Endothelial cell of umbilical vein (primary cell): ENCODE results near the gene ITM2B. TPM values are rescaled to one million over a fixed set of nuclear protein-coding genes. Genes with fewer than 3 reads are reported as not detected.

ENCODE experiments used
- BruUV-seq: library from RNA; stranded (reverse); fragments of 400-500 nt; replicated peaks from 2 replicates; lab custom pipeline; 2021; lab: Mats Ljungman, UMichigan
- CTCF ChIA-PET: fragments of 300-600, 350-600 bp; sonication (Branson Sonifier 250); formaldehyde crosslinking; loops from one replicate; lab custom pipeline; 2021; ENCODE audit warnings: antibody characterized with exemption, inconsistent platforms; lab: Charles Lee
- POLR2A ChIA-PET: fragments of 300-600, 350-600 bp; sonication (Branson Sonifier 250); formaldehyde crosslinking; loops from one replicate; lab custom pipeline; 2021; ENCODE audit warnings: antibody characterized with exemption, inconsistent platforms; lab: Charles Lee
- DNase-seq: peaks from one replicate; pipeline ENCODE4 v3.0.0-alpha.2; 2011; ENCODE audit warnings: low read depth, low spot score
- FAIRE-seq: peaks from 2 replicates; lab custom pipeline; 2011; peaks lifted over from hg19 to GRCh38; lab: Jason Lieb, UNC
- H2AFZ ChIP-seq: 2 replicates; pipeline ENCODE4 v1.6.0; 2012; ENCODE audit warnings: low read depth, low read length, control low read depth, inconsistent platforms
- H3K27ac ChIP-seq: 2 replicates; pipeline ENCODE4 v1.5.1; 2011; ENCODE audit warnings: low read depth, mild to moderate bottlenecking, control low read depth, low read length, moderate library complexity; ENCODE audit not compliant: insufficient read depth
- H3K27me3 ChIP-seq, 2 experiments: 2 replicates each; pipeline versions ENCODE4 v1.6.0 to v1.6.1; 2011; ENCODE audit warnings: low read length in 2 of 2, mixed read lengths in 1 of 2; ENCODE audit not compliant: control insufficient read depth in 2 of 2, insufficient read depth in 2 of 2
- H3K36me3 ChIP-seq, 2 experiments: 2 replicates in 1 of 2; 3 replicates in 1 of 2; pipeline ENCODE4 v1.5.1; 2011; ENCODE audit warnings: low read length in 2 of 2, mild to moderate bottlenecking in 1 of 2, moderate library complexity in 1 of 2; ENCODE audit not compliant: control insufficient read depth in 2 of 2, insufficient read depth in 2 of 2; ENCODE audit errors: extremely low read depth in 1 of 2
- H3K4me1 ChIP-seq: 3 replicates; pipeline ENCODE4 v1.5.1; 2011; ENCODE audit warnings: mild to moderate bottlenecking, low read length; ENCODE audit not compliant: control insufficient read depth, insufficient read depth; ENCODE audit errors: extremely low read depth
- H3K4me2 ChIP-seq: 2 replicates; pipeline ENCODE4 v1.6.1; 2011; ENCODE audit warnings: low read length, control low read depth, mixed read lengths; ENCODE audit not compliant: insufficient read depth
- H3K4me3 ChIP-seq, 3 experiments: fragments of 200-600 bp in 1 of 3; sonication (generic), shearing (Covaris generic) in 1 of 3; replicated peaks in 1 of 3; 2 replicates each; pipeline ENCODE4 v1.5.1; 2011 to 2016; ENCODE audit warnings: control low read depth in 3 of 3, low read length in 3 of 3, mild to moderate bottlenecking in 2 of 3, inconsistent platforms in 1 of 3, low read depth in 1 of 3, moderate library complexity in 1 of 3; ENCODE audit not compliant: insufficient read depth in 1 of 3
- H3K79me2 ChIP-seq: 2 replicates; pipeline ENCODE4 v1.6.0; 2012; ENCODE audit warnings: low read length, inconsistent platforms; ENCODE audit not compliant: control insufficient read depth, insufficient read depth
- H3K9ac ChIP-seq: replicated peaks from 2 replicates; pipeline ENCODE3; 2011; ENCODE audit warnings: low read length, control low read depth; ENCODE audit not compliant: insufficient read depth; ENCODE audit errors: extremely low read depth
- H3K9me1 ChIP-seq: replicated peaks from 3 replicates; pipeline ENCODE4 v1.6.0; 2011; ENCODE audit warnings: mild to moderate bottlenecking, low read length; ENCODE audit not compliant: control insufficient read depth, insufficient read depth; ENCODE audit errors: extremely low read depth
- H3K9me3 ChIP-seq: replicated peaks from 2 replicates; pipeline ENCODE4 v1.5.1; 2012; ENCODE audit warnings: low read length, inconsistent platforms; ENCODE audit not compliant: control insufficient read depth, insufficient read depth
- H4K20me1 ChIP-seq: replicated peaks from 2 replicates; pipeline ENCODE3; 2011; ENCODE audit warnings: mild to moderate bottlenecking, low read length; ENCODE audit not compliant: control insufficient read depth, insufficient read depth; ENCODE audit errors: extremely low read depth
- EZH2 ChIP-seq: IDR thresholded peaks from 2 replicates; pipeline ENCODE4 v1.6.1; 2012; ENCODE audit warnings: borderline replicate concordance, low read depth, mild to moderate bottlenecking, moderate library complexity, low read length, inconsistent platforms; ENCODE audit not compliant: severe bottlenecking
- FOS ChIP-seq: IDR thresholded peaks from 2 replicates; pipeline ENCODE4 v1.6.1; 2011; ENCODE audit warnings: mild to moderate bottlenecking, low read length, moderate library complexity, borderline replicate concordance; ENCODE audit not compliant: insufficient read depth
- GATA2 ChIP-seq: IDR thresholded peaks from 2 replicates; pipeline ENCODE4 v1.7.0; 2011; ENCODE audit warnings: low read depth, mild to moderate bottlenecking, moderate library complexity, mixed read lengths, low read length; ENCODE audit not compliant: insufficient read length, insufficient read depth
- JUN ChIP-seq: IDR thresholded peaks from 2 replicates; pipeline ENCODE4 v1.6.1; 2011; ENCODE audit warnings: borderline replicate concordance, low read depth; ENCODE audit not compliant: insufficient read length, insufficient read depth
- MYC ChIP-seq: IDR thresholded peaks from one replicate; pipeline ENCODE4 v1.6.1; 2011; ENCODE audit warnings: mild to moderate bottlenecking, low read depth, low read length
- POLR2A ChIP-seq: IDR thresholded peaks from 2 replicates; pipeline ENCODE4 v1.6.1; 2012; ENCODE audit warnings: low read depth, mild to moderate bottlenecking, control low read depth, low read length
- POLR2AphosphoS5 ChIP-seq: IDR thresholded peaks from 2 replicates; pipeline ENCODE4 v1.6.1; 2012; ENCODE audit warnings: low read depth, mild to moderate bottlenecking, control low read depth, low read length, moderate library complexity; ENCODE audit not compliant: insufficient read depth
- dilution Hi-C: fragments of 300-500 bp; cut with MboI; formaldehyde crosslinking; loops from one replicate; pipeline ENCODE4 v1.15.0; 2019; ENCODE audit warnings: low sequenced_read_pairs; ENCODE audit not compliant: extremely low pct_ligation_motif_present
- intact Hi-C: fragments of 100-400 bp; cut with micrococcal nuclease; formaldehyde crosslinking; loops from one replicate; pipeline ENCODE4 v1.10.0; 2022
- polyA plus RNA-seq, 4 experiments: library from polyadenylated mRNA; depleted of rRNA in 3 of 4; stranded (reverse) in 3 of 4; unstranded in 1 of 4; fragments of >200 nt; gene quantifications; 2 replicates each; pipeline versions ENCODE4 v1.2.1 to v1.2.3, GENCODE V29; 2011 to 2012; ENCODE audit warnings: missing spikeins in 1 of 4
- total RNA-seq: library from RNA; stranded (reverse); gene quantifications from 2 replicates; pipeline ENCODE4 v1.2.3, GENCODE V29; 2021
- TF ChIP-seq, protein P1 (sequence below), 2 donors: IDR thresholded peaks; 1 replicate in 1 of 2; 2 replicates in 1 of 2; pipeline ENCODE4 v1.5.1; 2011; ENCODE audit warnings: low read length in 2 of 2, mild to moderate bottlenecking in 2 of 2, moderate library complexity in 2 of 2, control low read depth in 1 of 2, inconsistent platforms in 1 of 2, low read depth in 1 of 2; ENCODE audit not compliant: insufficient read depth in 1 of 2; ENCODE audit errors: extremely low read depth in 1 of 2
- TF ChIP-seq, protein P2 (sequence below): IDR thresholded peaks from 2 replicates; pipeline ENCODE4 v1.6.1; 2011; ENCODE audit not compliant: insufficient read depth, insufficient read length

The ITM2B gene
- total and polyA plus RNA-seq, 2 donors (not counting 3 experiments of a cell fraction or from before 2014, with no cell fraction given): 150 to 271 TPM

DNA sequence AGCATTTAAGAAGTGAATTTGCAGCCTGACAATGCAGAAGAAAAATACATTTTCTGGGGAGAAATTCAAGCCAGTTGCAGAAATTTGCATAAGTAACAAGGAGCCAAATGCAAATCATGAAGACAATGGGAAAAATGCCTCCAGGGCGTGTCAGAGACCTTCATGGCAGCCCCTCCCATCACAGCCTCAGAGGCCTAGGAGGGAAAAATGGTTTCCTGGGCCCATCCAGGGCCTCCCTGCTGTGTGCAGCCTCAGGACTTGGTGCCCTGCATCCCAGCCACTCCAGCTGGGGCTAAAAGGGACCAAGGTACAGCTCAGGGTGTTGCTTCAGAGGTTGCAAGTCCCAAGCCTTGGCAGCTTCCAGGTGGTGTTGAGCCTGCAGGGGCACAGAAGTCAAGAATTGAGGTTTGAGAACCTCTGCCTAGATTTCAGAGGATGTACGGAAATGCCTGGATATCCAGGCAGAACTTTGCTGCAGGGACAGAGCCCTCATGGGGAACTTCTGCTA is 16.7 kb upstream of the ITM2B start:
- H3K27me3 ChIP-seq: no peaks in the 10 kb centered on the region
- peaks cover 2% of the 10 kb centered on the region for H3K4me1 ChIP-seq
- H3K9me3 ChIP-seq: no peaks in the 10 kb centered on the region
- H3K4me2 ChIP-seq: no peak overlapping the region
- no peak for TF ChIP-seq POLR2AphosphoS5
- no peak overlapping the region for H2AFZ ChIP-seq
- H3K27ac ChIP-seq: no peak overlapping the region
- no peaks in the 10 kb centered on the region for H3K9me1 ChIP-seq
- no peak overlapping the region for H3K4me3 ChIP-seq
- dilution Hi-C loops (no loop called here), intact Hi-C loops (no loop called here)
- no peak for FAIRE-seq
- no peaks in the 10 kb centered on the region for H3K36me3 ChIP-seq
- no peak overlapping the region for H3K9ac ChIP-seq
- no peaks in the 10 kb centered on the region for H4K20me1 ChIP-seq
- CTCF ChIA-PET: no interaction called here
- DNase-seq: no peak
- BruUV-seq: no TSS peak
- no peaks in the 10 kb centered on the region for H3K79me2 ChIP-seq
- POLR2A ChIA-PET: no interaction called here

DNA sequence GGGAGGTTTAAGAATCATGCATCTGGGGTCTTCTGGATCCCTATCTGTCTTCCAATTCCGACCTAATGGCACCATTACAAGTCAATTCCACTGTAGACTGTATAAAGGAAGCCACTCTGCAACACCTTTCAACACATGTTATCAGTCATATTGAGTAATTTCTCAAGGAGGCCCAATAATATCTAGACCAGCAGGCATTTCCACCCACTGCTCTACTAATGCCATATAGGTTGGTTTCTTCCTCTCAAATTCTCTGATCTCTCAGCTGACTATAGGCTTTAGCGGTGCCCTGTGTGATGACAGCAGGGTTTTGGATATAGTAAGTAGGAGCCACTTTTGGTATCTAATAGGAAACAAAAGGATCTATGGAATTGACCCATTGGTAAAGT is 12.4 kb upstream of the ITM2B start:
- peaks cover 6% of the 10 kb centered on the region for H3K4me1 ChIP-seq
- dilution Hi-C loops: no loop called here
- POLR2A ChIA-PET: no interaction called here

More for the DNA sequence above, 12.4 kb upstream of the ITM2B start:
- intact Hi-C loops: no loop called here
- Histone ChIP-seq H2AFZ (no peak overlapping the region), H3K9ac (no peak overlapping the region), H3K4me2 (no peak overlapping the region), H3K79me2 (no peaks in the 10 kb centered on the region), H4K20me1 (no peaks in the 10 kb centered on the region), H3K4me3 (no peak overlapping the region), H3K27me3 (peaks cover 0 to 1% of the 10 kb centered on the region in 2 experiments), H3K9me3 (no peaks in the 10 kb centered on the region), H3K9me1 (no peaks in the 10 kb centered on the region), H3K27ac (no peak overlapping the region), H3K36me3 (no peaks in the 10 kb centered on the region)
- no peak for TF ChIP-seq GATA2
- no peak for TF ChIP-seq EZH2
- no peak for TF ChIP-seq FOS
- TF ChIP-seq, protein P1, sequence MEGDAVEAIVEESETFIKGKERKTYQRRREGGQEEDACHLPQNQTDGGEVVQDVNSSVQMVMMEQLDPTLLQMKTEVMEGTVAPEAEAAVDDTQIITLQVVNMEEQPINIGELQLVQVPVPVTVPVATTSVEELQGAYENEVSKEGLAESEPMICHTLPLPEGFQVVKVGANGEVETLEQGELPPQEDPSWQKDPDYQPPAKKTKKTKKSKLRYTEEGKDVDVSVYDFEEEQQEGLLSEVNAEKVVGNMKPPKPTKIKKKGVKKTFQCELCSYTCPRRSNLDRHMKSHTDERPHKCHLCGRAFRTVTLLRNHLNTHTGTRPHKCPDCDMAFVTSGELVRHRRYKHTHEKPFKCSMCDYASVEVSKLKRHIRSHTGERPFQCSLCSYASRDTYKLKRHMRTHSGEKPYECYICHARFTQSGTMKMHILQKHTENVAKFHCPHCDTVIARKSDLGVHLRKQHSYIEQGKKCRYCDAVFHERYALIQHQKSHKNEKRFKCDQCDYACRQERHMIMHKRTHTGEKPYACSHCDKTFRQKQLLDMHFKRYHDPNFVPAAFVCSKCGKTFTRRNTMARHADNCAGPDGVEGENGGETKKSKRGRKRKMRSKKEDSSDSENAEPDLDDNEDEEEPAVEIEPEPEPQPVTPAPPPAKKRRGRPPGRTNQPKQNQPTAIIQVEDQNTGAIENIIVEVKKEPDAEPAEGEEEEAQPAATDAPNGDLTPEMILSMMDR (IDR thresholded peaks at IDR 0.05; ENCODE audit: extremely low read depth in 1 of 2, insufficient read depth in 1 of 2, low read depth in 1 of 2, low read length in 2 of 2): no peak
- no peak for TF ChIP-seq POLR2AphosphoS5
- TF ChIP-seq, protein P2, sequence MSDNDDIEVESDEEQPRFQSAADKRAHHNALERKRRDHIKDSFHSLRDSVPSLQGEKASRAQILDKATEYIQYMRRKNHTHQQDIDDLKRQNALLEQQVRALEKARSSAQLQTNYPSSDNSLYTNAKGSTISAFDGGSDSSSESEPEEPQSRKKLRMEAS: no peak
- no peak for TF ChIP-seq MYC
- no peak for TF ChIP-seq JUN
- no peak for TF ChIP-seq POLR2A
- no peak for DNase-seq
- no peak for FAIRE-seq
- no TSS peak for BruUV-seq
- CTCF ChIA-PET: interaction anchor here (1.4 kb wide), 1 partner anchor 12 kb away, joined by 3 read pairs; the partner anchor contains the start of gene ITM2B
